B cell (primary cell): ENCODE data around the gene MEF2C. TPM values are rescaled to one million over a fixed set of nuclear protein-coding genes. Genes with fewer than 3 reads are reported as not detected.
A peak's percentile ranks its signal among the peaks of the same experiment; 100 is the strongest.

Source experiments
- ATAC-seq: fragments of 200-7000 bp; cut with Tn5 transposase; one replicate; pipeline ENCODE4 v1.10.0; 2021; ENCODE audit warnings: low read depth, mild to moderate bottlenecking, moderate number of reproducible peaks, moderate library complexity
- CTCF ChIA-PET: fragments of 350-600 bp; sonication (Branson Sonifier 250); formaldehyde crosslinking; loops from one replicate; lab custom pipeline; 2021; ENCODE audit warnings: antibody characterized with exemption, inconsistent platforms; lab: Charles Lee
- POLR2A ChIA-PET: fragments of 350-600 bp; sonication (Branson Sonifier 250); formaldehyde crosslinking; loops from one replicate; lab custom pipeline; 2021; ENCODE audit warnings: antibody characterized with exemption; lab: Charles Lee
- DNase-seq: peaks from one replicate; pipeline ENCODE4 v3.0.0; 2013
- H2AFZ ChIP-seq: 2 replicates; pipeline ENCODE4 v1.6.1; 2012; ENCODE audit warnings: mild to moderate bottlenecking, low read depth, low read length; ENCODE audit not compliant: insufficient read depth, poor library complexity, severe bottlenecking
- H3K27ac ChIP-seq, 2 donors: 1 replicate in 1 of 2; 2 replicates in 1 of 2; pipeline ENCODE4 v1.5.1; 2012 to 2013; ENCODE audit warnings: low read length in 2 of 2, mild to moderate bottlenecking in 2 of 2, moderate library complexity in 1 of 2
- H3K27me3 ChIP-seq, 4 experiments: fragments of 200-600 bp in 1 of 4; sonication (generic) in 1 of 4; replicated peaks in 1 of 4; 1 replicate in 2 of 4; 2 replicates in 2 of 4; pipeline versions ENCODE4 v1.6.1 to v1.7.0; 2013 to 2016; ENCODE audit warnings: low read length in 3 of 4, mild to moderate bottlenecking in 2 of 4, mixed read lengths in 1 of 4, moderate library complexity in 1 of 4; ENCODE audit not compliant: insufficient read depth in 4 of 4, control insufficient read depth in 3 of 4; ENCODE audit errors: control extremely low read depth in 1 of 4
- H3K36me3 ChIP-seq, 2 experiments: replicated peaks in 1 of 2; 1 replicate in 1 of 2; 2 replicates in 1 of 2; pipeline versions ENCODE4 v1.6.1 to v1.7.1; 2013; ENCODE audit warnings: low read length in 1 of 2; ENCODE audit not compliant: insufficient read depth in 2 of 2, control insufficient read depth in 1 of 2; ENCODE audit errors: control extremely low read depth in 1 of 2, extremely low read depth in 1 of 2
- H3K4me1 ChIP-seq, 2 donors: fragments of 200-600 bp in 1 of 2; sonication (generic) in 1 of 2; 1 replicate in 1 of 2; 2 replicates in 1 of 2; pipeline versions ENCODE4 v1.5.1 to v1.6.1; 2013 to 2017; ENCODE audit warnings: low read length in 2 of 2; ENCODE audit not compliant: control insufficient read depth in 2 of 2, insufficient read depth in 2 of 2
- H3K4me2 ChIP-seq: replicated peaks from 2 replicates; pipeline ENCODE3; 2012; ENCODE audit warnings: mild to moderate bottlenecking, low read depth, low read length; ENCODE audit not compliant: poor library complexity, severe bottlenecking
- H3K4me3 ChIP-seq, 5 experiments: fragments of 200-600 bp in 1 of 5; sonication (generic) in 1 of 5; 1 replicate in 3 of 5; 2 replicates in 2 of 5; pipeline versions ENCODE4 v1.5.1 to v1.7.0; 2011 to 2016; ENCODE audit warnings: low read length in 4 of 5, mild to moderate bottlenecking in 4 of 5, low read depth in 2 of 5, control low read depth in 1 of 5, moderate library complexity in 1 of 5; ENCODE audit not compliant: insufficient read depth in 1 of 5; ENCODE audit errors: control extremely low read depth in 1 of 5, extremely low read depth in 1 of 5
- H3K79me2 ChIP-seq: fragments of 200-600 bp; sonication (generic); one replicate; pipeline ENCODE4 v1.6.0; 2016; ENCODE audit warnings: low read length; ENCODE audit not compliant: control insufficient read depth, insufficient read depth
- H3K9ac ChIP-seq: fragments of 200-600 bp; sonication (generic); 2 replicates; pipeline ENCODE4 v1.6.1; 2017; ENCODE audit warnings: mild to moderate bottlenecking, low read length, moderate library complexity
- H3K9me3 ChIP-seq, 3 donors: one replicate each; pipeline versions ENCODE4 v1.6.1 to v1.7.1; 2013; ENCODE audit warnings: low read length in 2 of 3; ENCODE audit not compliant: control insufficient read depth in 2 of 3, insufficient read depth in 1 of 3; ENCODE audit errors: control extremely low read depth in 1 of 3
- H4K20me1 ChIP-seq: 2 replicates; pipeline ENCODE4 v1.6.0; 2012; ENCODE audit warnings: mild to moderate bottlenecking, low read length; ENCODE audit not compliant: insufficient read depth, control insufficient read depth, poor library complexity, severe bottlenecking
- H3K27ac Mint-ChIP-seq: one replicate; pipeline ENCODE4 v1.8.0; 2021; ENCODE audit warnings: mixed read lengths
- H3K27me3 Mint-ChIP-seq: one replicate; pipeline ENCODE4 v1.8.0; 2021; ENCODE audit warnings: mixed read lengths
- H3K4me1 Mint-ChIP-seq: one replicate; pipeline ENCODE4 v1.8.0; 2021; ENCODE audit warnings: mixed read lengths
- H3K4me3 Mint-ChIP-seq: one replicate; pipeline ENCODE4 v1.8.0; 2021; ENCODE audit warnings: mixed read lengths
- H3K9me3 Mint-ChIP-seq: one replicate; pipeline ENCODE4 v1.8.0; 2022; ENCODE audit warnings: mixed read lengths; ENCODE audit not compliant: insufficient read depth
- EZH2 ChIP-seq: IDR thresholded peaks from 2 replicates; pipeline ENCODE4 v1.6.1; 2012; ENCODE audit warnings: borderline replicate concordance, low read depth, mild to moderate bottlenecking, moderate library complexity, low read length; ENCODE audit not compliant: insufficient read depth, poor library complexity, severe bottlenecking
- WGBS: methylation state at CpG from one replicate; pipeline ENCODE4 v1.1.5; 2013; ENCODE audit warnings: missing lambda C conversion rate; ENCODE audit not compliant: insufficient coverage; 5-methylcytosine and 5-hydroxymethylcytosine counted together
- intact Hi-C: fragments of 100-400 bp; cut with micrococcal nuclease; formaldehyde crosslinking; loops from one replicate; pipeline ENCODE4 v1.10.0; 2022
- polyA plus RNA-seq: library from polyadenylated mRNA; depleted of rRNA; stranded (reverse); fragments of >200 nt; gene quantifications from 2 replicates; pipeline ENCODE4 v1.2.3, GENCODE V29; 2012
- total RNA-seq, 2 donors: library from RNA; stranded (reverse); fragments of 120-200 nt in 1 of 2; gene quantifications; 1 replicate in 1 of 2; 2 replicates in 1 of 2; pipeline versions ENCODE4 v1.2.3 to v1.2.4, GENCODE V29; 2013 to 2022
- TF ChIP-seq, protein P1 (sequence below): fragments of 200-600 bp; IDR thresholded peaks from one replicate; pipeline ENCODE4 v1.8.0; 2022; ENCODE audit warnings: antibody characterized with exemption, mild to moderate bottlenecking

The MEF2C gene
- total and polyA plus RNA-seq, 2 donors (not counting 1 experiment from before 2014, with no cell fraction given), result 97.4 to 354 TPM

DNA sequence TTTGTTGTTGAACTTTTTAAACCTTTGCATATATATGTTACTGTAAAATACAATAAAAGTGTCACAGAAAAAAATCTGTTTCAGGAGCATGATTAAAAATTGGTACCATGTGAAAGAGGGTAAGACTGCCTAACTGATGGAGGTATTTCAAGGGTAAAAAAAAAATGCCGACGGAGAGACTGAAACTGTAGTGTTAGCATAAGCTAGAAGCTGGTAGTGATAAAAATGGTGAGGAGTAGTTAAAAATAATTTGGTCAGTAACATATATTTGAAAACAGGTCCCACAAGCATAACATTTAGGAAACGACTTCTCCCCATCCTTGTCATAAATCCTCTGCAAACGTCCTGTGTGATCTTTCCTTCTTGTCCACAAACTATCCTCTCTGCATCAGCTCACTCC is 64.7 kb downstream of the MEF2C start:
- ATAC-seq, result no peak
- Mint-ChIP-seq H3K27me3 (no peaks in the 10 kb centered on the region), H3K4me1 (peaks cover 79% of the 10 kb centered on the region), H3K4me3 (peak overlapping the region; percentile 72), H3K9me3 (no peaks in the 10 kb centered on the region), H3K27ac (peak overlapping the region; percentile 88)
- POLR2A ChIA-PET, result interaction anchor here (1.9 kb wide), 1 partner anchor 65 kb away, joined by 10 read pairs; the partner anchor contains the start of gene MEF2C
- intact Hi-C loops, result no loop called here
- peaks cover 56 to 92% of the 10 kb centered on the region in 2 donors for H3K4me1 ChIP-seq
- H3K27me3 ChIP-seq, result no peaks in the 10 kb centered on the region
- H2AFZ ChIP-seq, result no peak overlapping the region
- H4K20me1 ChIP-seq, result peaks cover 9% of the 10 kb centered on the region
- TF ChIP-seq, protein P1, sequence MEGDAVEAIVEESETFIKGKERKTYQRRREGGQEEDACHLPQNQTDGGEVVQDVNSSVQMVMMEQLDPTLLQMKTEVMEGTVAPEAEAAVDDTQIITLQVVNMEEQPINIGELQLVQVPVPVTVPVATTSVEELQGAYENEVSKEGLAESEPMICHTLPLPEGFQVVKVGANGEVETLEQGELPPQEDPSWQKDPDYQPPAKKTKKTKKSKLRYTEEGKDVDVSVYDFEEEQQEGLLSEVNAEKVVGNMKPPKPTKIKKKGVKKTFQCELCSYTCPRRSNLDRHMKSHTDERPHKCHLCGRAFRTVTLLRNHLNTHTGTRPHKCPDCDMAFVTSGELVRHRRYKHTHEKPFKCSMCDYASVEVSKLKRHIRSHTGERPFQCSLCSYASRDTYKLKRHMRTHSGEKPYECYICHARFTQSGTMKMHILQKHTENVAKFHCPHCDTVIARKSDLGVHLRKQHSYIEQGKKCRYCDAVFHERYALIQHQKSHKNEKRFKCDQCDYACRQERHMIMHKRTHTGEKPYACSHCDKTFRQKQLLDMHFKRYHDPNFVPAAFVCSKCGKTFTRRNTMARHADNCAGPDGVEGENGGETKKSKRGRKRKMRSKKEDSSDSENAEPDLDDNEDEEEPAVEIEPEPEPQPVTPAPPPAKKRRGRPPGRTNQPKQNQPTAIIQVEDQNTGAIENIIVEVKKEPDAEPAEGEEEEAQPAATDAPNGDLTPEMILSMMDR, result no peak
- no peak for TF ChIP-seq EZH2
- H3K9ac ChIP-seq, result peak overlapping the region; percentile 0
- H3K9me3 ChIP-seq, result no peaks in the 10 kb centered on the region
- CTCF ChIA-PET, result interaction anchor here (1.3 to 4.5 kb wide), 4 partner anchors 11 to 88 kb away, joined by 3 to 34 read pairs (median 12); no protein-coding TSS in a partner anchor
- H3K27ac ChIP-seq, result peak overlapping the region; percentile 9 to 94
- peaks cover 17 to 64% of the 10 kb centered on the region in 2 experiments for H3K36me3 ChIP-seq
- no peak for DNase-seq
- H3K4me3 ChIP-seq, result peak overlapping the region in 1 of 5 experiments; percentile 3
- peak overlapping the region; percentile 71 for H3K4me2 ChIP-seq
- 42% methylated on average over 2 of the region's 4 CpGs for WGBS
- H3K79me2 ChIP-seq, result peaks cover 100% of the 10 kb centered on the region

DNA sequence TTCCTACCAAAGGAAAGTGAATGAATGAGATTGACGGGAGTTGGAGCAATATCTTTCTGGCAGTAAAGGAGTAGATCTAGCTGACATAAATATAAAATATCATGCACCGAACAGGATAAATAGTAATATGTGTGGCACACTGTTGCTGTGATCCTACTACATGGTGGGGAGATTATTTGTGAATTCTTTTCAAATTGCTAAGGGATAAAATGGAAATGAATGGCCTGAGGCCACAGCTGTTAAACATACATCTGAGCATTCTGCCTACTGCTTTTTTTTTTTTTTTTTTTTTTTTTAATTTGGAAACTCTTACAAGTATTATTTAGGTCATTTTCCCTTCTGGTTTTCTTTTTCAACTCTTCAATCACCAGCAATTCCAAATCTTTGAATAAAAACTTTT is 66.8 kb downstream of the MEF2C start:
- CTCF ChIA-PET, result interaction anchor here (0.7 kb wide), 1 partner anchor 105 kb away, joined by 5 read pairs; no protein-coding TSS in a partner anchor
- no CpG with 5 or more reads among the region's 2 CpGs for WGBS
- Mint-ChIP-seq H3K27ac (peak overlapping the region; percentile 12), H3K4me3 (peak overlapping the region; percentile 4), H3K4me1 (peaks cover 83% of the 10 kb centered on the region), H3K9me3 (no peaks in the 10 kb centered on the region), H3K27me3 (no peaks in the 10 kb centered on the region)
- no peak overlapping the region for H2AFZ ChIP-seq
- peak overlapping the region; percentile 12 for H3K4me2 ChIP-seq
- ATAC-seq (no peak), DNase-seq (no peak)
- peak overlapping the region in 1 of 2 donors; percentile 53 for H3K27ac ChIP-seq
- TF ChIP-seq EZH2, result no peak
- TF ChIP-seq, protein P1, result no peak
- H3K27me3 ChIP-seq, result no peaks in the 10 kb centered on the region
- H3K4me1 ChIP-seq, result peaks cover 56 to 92% of the 10 kb centered on the region in 2 donors
- H4K20me1 ChIP-seq, result peaks cover 9% of the 10 kb centered on the region
- POLR2A ChIA-PET, result interaction anchor here (0.7 kb wide), 1 partner anchor 11 kb away, joined by 12 read pairs; no protein-coding TSS in a partner anchor
- intact Hi-C loops, result no loop called here
- H3K4me3 ChIP-seq, result no peak overlapping the region
- H3K9ac ChIP-seq, result no peak overlapping the region
- peaks cover 11 to 57% of the 10 kb centered on the region in 2 experiments for H3K36me3 ChIP-seq
- H3K79me2 ChIP-seq, result peaks cover 100% of the 10 kb centered on the region
- H3K9me3 ChIP-seq, result no peaks in the 10 kb centered on the region
